Adipocyte (in vitro differentiated cells): ENCODE measurements around the gene USP28.

Experiments used
- DNase-seq: peaks from one replicate; pipeline ENCODE4 v3.0.0-alpha.2; 2015; ENCODE audit warnings: low read depth
- H3K27me3 ChIP-seq: replicated peaks from 2 replicates; pipeline ENCODE4 v1.7.0; 2013; ENCODE audit warnings: mild to moderate bottlenecking, low read length, moderate library complexity; ENCODE audit not compliant: control insufficient read depth, insufficient read depth
- H3K36me3 ChIP-seq: 2 replicates; pipeline ENCODE4 v1.7.0; 2013; ENCODE audit warnings: low read length, mild to moderate bottlenecking, moderate library complexity; ENCODE audit not compliant: control insufficient read depth, insufficient read depth, severe bottlenecking
- H3K4me1 ChIP-seq: 2 replicates; pipeline ENCODE4 v1.7.0; 2013; ENCODE audit warnings: mild to moderate bottlenecking, low read length, moderate library complexity; ENCODE audit not compliant: control insufficient read depth, insufficient read depth
- H3K4me3 ChIP-seq: 2 replicates; pipeline ENCODE4 v1.7.0; 2013; ENCODE audit warnings: mild to moderate bottlenecking, low read length, moderate library complexity
- H3K9ac ChIP-seq: 2 replicates; pipeline ENCODE4 v1.7.0; 2013; ENCODE audit warnings: mild to moderate bottlenecking, low read length, moderate library complexity
- H3K9me3 ChIP-seq: 2 replicates; pipeline ENCODE4 v1.7.0; 2013; ENCODE audit warnings: mild to moderate bottlenecking, low read length, moderate library complexity; ENCODE audit not compliant: control insufficient read depth

Gene USP28

DNA sequence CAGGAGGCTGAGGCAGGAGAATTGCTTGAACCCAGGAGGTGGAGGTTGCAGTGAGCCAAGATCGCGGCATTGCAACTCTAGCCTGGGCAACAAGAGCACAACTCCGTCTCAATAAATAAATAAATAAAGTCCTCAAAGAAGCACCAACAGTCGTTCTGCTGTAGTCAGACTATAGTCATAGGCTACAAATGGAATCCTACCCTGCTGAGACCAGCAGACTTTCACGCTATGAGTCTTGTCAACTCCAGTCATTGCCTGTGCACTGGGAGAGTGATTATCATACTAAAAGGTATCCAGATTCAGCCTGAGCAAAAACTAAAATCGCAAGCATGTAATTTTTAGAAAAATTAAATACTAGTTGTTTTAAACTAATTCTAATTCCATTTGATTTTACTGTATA lies 19.6 kb downstream of the USP28 start:
- Histone ChIP-seq H3K9me3 (no peaks in the 10 kb centered on the region), H3K9ac (no peak overlapping the region), H3K4me1 (no peaks in the 10 kb centered on the region), H3K4me3 (no peak overlapping the region), H3K36me3 (peaks cover 11% of the 10 kb centered on the region), H3K27me3 (no peaks in the 10 kb centered on the region)
- DNase-seq, result no peak

DNA sequence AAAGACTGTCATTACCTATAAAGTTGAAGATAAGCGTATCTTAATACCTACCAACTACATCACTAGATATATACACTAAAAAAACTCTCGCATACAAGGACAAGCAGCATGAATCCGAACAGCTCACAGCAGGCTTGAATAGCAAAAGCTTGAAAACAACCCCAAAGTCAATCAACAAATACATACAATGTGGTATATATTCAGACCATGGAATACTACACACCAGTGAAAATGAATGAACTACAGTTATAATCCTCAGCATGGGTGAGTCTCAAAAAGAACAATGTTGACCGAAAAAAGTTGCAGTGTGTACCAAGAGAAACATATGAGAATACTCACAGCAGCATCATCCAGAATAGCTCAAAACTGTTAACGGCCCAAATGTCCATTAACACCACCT lies 25.2 kb downstream of the USP28 start:
- Histone ChIP-seq H3K27me3 (no peaks in the 10 kb centered on the region), H3K36me3 (peaks cover 25% of the 10 kb centered on the region), H3K4me1 (no peaks in the 10 kb centered on the region), H3K4me3 (no peak overlapping the region), H3K9ac (no peak overlapping the region), H3K9me3 (no peaks in the 10 kb centered on the region)
- DNase-seq, result no peak

DNA sequence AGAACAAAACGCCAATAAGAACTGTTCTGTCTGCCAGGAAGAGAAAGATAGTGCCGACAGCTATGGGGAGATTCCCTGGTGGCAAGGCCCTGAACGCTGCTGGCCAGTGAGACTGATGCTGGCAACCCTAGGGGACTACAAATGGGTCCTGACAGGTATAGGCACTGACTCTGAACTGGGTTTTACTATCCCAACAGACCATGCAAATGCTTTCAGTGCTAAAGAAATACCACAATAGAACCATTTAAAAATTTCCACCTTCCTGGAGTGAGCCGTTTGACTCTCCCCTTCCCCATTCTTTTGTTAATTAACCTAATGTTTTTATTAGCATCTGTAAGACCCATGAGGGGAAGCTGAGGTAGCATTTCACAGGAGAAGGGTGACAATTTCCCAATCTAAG lies 25.7 kb downstream of the USP28 start:
- H3K9ac ChIP-seq, result no peak overlapping the region
- DNase-seq, result no peak
- no peaks in the 10 kb centered on the region for H3K9me3 ChIP-seq
- no peaks in the 10 kb centered on the region for H3K27me3 ChIP-seq
- H3K36me3 ChIP-seq, result peaks cover 25% of the 10 kb centered on the region
- H3K4me3 ChIP-seq, result no peak overlapping the region
- H3K4me1 ChIP-seq, result no peaks in the 10 kb centered on the region

DNA sequence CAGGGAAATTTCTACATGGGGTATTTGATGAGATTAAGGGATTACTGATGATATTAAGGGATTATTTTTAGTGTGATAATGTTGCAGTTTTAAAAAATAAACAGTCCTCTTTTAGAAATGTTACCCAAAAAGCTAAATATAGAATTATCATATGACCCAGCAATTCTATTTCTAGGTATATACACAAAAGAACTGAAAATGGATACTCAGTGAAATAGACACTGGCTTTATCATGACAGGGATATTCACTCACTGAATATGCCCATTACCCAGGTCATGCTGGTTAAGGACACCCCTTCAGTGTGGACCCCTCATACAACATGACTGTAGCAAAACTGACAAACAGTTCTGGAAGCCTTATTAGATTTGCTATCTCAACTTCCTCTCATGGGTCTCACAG lies 27.8 kb downstream of the USP28 start:
- Histone ChIP-seq H3K9me3 (no peaks in the 10 kb centered on the region), H3K4me1 (no peaks in the 10 kb centered on the region), H3K9ac (no peak overlapping the region), H3K36me3 (peaks cover 24% of the 10 kb centered on the region), H3K4me3 (no peak overlapping the region), H3K27me3 (no peaks in the 10 kb centered on the region)
- no peak for DNase-seq

DNA sequence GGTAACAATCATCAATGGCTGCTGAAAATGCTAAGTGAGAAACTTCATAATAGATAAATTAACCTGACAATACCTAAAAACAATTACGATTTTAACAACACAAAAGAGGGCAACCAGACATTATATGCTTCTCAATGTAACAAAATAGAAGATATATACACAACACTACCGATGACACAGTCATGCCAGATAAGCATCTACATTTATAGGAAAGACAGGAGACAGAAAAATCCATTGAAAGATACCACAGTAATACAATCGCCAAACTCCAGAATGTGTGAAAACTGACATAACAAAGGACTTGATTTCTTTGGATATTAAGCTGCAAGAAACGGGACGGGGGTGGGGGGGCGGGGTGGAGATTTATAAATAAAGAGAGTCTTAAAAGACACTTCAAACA lies 28.3 kb downstream of the USP28 start:
- Histone ChIP-seq H3K9me3 (no peaks in the 10 kb centered on the region), H3K4me1 (no peaks in the 10 kb centered on the region), H3K36me3 (peaks cover 19% of the 10 kb centered on the region), H3K4me3 (no peak overlapping the region), H3K27me3 (no peaks in the 10 kb centered on the region), H3K9ac (no peak overlapping the region)
- no peak for DNase-seq

DNA sequence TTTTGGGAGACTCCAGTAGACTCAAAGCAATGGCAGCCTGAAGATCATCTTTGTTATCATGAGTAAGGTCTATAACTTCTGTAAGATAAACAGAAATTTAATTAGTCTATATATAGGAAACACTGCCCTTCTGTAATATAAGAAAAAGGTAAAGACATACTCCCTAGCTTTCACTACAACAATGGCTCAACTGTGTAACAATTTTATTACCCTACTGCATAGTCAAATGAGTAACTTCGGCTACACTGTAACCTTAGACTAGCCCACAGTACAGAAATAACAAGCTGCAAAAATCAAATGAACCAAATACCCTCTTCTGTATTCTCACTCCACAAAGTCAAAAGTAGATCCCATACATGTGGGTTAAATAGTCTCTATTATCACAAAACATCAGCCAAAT lies 33.7 kb downstream of the USP28 start:
- no peaks in the 10 kb centered on the region for H3K27me3 ChIP-seq
- no peaks in the 10 kb centered on the region for H3K9me3 ChIP-seq
- peaks cover 34% of the 10 kb centered on the region for H3K36me3 ChIP-seq
- H3K9ac ChIP-seq, result no peak overlapping the region
- H3K4me1 ChIP-seq, result no peaks in the 10 kb centered on the region
- DNase-seq, result no peak
- no peak overlapping the region for H3K4me3 ChIP-seq

DNA sequence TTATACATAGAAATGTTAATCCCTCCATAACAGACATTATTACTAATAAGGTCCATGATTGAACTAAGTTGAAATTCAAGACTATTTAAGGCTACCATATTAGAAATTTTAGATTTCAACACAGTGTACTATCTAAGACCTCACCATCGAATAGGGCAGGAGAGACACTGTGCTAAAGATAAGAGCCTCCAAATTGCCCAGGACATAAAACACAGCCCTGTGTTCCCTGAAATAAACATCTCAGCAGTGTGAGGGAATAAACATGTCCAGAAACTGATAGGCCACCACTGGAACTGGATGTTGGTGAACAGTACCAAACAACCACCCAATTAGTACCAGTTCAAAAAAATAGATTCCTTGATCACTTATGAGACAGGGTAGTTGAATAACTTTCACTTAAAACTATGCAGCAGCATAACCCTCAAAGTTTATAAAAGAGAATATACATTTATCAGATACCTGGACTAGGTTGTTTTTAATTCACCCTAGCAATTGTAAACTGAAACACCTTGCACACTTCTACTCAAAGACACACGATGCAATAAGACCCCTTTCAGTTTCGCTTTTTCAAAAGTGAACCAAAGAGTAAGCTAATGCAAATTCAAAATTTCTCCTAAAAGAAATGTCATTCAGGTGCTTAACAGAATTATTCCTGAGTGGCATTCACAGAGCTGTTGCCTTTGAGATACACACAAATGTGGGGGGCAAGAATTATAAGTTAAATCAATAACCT lies 34.3 kb downstream of the USP28 start:
- no peak for DNase-seq
- Histone ChIP-seq H3K9me3 (no peaks in the 10 kb centered on the region), H3K36me3 (peaks cover 35% of the 10 kb centered on the region), H3K4me1 (no peaks in the 10 kb centered on the region), H3K4me3 (no peak overlapping the region), H3K9ac (no peak overlapping the region), H3K27me3 (no peaks in the 10 kb centered on the region)

DNA sequence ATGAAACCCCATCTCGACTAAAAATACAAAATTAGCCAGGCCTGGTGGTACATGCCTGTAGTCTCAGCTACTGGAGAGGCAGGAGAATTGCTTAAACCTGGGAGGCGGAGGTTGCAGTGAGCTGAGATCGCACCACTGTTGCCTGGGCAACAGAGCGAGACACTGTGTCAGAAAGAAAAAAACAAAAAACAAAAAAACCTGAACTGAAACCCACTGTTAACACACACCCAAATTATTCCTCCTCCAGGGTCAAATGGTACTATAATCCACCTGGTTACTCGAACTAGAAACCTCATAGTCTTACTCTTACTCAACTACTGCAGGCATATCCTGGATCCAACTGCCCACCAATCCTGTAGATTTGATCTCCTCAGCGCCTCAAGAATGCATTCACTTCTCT lies 35.5 kb downstream of the USP28 start:
- H3K36me3 ChIP-seq, result peaks cover 38% of the 10 kb centered on the region

DNA sequence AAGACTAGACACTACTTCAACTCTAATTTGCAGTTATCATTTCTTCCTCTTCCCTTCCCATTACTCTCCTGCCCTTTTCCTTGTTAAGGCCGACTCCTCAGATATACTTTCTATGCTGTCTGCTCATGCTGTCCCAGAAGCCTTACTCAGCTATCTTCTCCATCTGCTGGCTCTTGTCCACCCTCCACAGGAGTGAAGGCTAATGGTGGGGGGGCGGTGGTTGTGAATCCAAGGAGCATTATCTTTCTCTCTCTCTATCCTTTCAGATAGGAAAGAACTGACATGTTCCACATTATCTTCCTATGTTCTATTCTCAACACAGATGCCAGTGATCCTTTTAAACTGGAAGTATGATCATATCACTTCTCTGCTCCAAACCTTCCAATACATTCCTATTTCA lies 37.4 kb downstream of the USP28 start:
- H3K36me3 ChIP-seq, result peaks cover 38% of the 10 kb centered on the region
- H3K4me3 ChIP-seq, result no peak overlapping the region
- H3K4me1 ChIP-seq, result no peaks in the 10 kb centered on the region
- no peak overlapping the region for H3K9ac ChIP-seq
- no peaks in the 10 kb centered on the region for H3K9me3 ChIP-seq
- no peaks in the 10 kb centered on the region for H3K27me3 ChIP-seq
- DNase-seq, result no peak

More for the DNA sequence above, 35.5 kb downstream of the USP28 start:
- H3K9me3 ChIP-seq, result no peaks in the 10 kb centered on the region
- H3K4me1 ChIP-seq, result no peaks in the 10 kb centered on the region
- DNase-seq, result no peak
- no peaks in the 10 kb centered on the region for H3K27me3 ChIP-seq
- no peak overlapping the region for H3K9ac ChIP-seq
- no peak overlapping the region for H3K4me3 ChIP-seq

DNA sequence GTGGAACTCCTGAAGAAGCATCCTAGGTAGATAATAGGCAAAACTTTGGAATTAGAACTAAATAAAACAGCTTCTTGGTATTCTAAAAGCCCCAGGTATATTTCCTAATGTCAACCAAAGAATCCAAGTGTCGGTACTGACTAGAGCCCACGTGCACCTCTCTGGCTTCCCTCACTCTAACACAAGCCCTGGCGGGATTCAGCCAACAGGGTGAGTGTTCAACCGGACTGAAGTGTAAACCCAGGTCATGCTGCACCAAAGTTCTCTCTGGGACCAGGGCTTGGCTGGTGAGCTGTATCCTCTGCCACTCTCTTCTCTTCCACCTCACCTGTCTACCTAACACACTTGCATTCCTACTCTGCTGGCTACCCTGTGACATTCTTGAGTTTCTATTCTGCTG lies 40.1 kb downstream of the USP28 start:
- no peaks in the 10 kb centered on the region for H3K27me3 ChIP-seq
- peaks cover 32% of the 10 kb centered on the region for H3K36me3 ChIP-seq
- DNase-seq, result no peak

DNA sequence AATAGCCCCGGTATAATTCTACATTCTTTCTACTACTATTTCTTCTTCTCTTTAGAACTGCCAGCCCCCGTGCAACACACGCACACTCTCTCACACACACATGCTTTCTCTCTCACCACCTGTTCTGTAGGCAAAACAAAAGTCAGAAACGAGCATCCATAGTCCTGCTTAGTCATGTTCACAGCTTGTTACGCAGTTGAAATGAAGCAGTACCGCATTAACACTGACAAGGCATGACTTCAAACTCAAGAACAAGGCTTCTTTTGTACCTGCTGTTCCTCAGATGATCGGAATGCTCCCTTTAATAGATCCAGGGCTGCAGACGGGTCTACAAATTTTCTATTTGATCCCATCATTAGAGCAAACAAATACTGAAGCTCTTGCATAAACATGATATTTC lies 42.2 kb downstream of the USP28 start:
- no peaks in the 10 kb centered on the region for H3K9me3 ChIP-seq
- DNase-seq, result no peak
- H3K36me3 ChIP-seq, result peaks cover 28% of the 10 kb centered on the region
- no peak overlapping the region for H3K4me3 ChIP-seq
- no peaks in the 10 kb centered on the region for H3K4me1 ChIP-seq
- no peaks in the 10 kb centered on the region for H3K27me3 ChIP-seq
- no peak overlapping the region for H3K9ac ChIP-seq

More for the DNA sequence above, 40.1 kb downstream of the USP28 start:
- no peaks in the 10 kb centered on the region for H3K4me1 ChIP-seq
- no peak overlapping the region for H3K4me3 ChIP-seq
- H3K9ac ChIP-seq, result no peak overlapping the region
- no peaks in the 10 kb centered on the region for H3K9me3 ChIP-seq

DNA sequence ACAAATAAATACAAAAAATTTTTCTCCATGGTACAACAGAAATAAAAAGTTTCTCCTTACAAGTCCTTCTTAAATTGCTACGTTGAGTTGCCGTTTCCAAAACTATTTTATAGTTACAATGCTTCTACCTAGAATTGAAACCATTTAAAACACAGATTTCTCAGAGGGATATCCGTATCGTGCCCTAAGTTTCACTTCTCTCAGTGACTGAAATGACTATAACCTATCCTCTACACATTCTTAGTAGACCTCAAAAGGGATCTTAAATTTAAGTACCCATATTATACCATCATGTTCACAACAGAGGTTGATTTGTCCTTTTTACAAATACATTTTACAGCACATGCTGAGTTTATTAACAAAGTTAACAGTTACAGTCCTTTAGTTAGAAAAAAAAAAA lies 44.1 kb downstream of the USP28 start:
- peaks cover 25% of the 10 kb centered on the region for H3K36me3 ChIP-seq

More for the DNA sequence above, 44.1 kb downstream of the USP28 start:
- DNase-seq, result no peak
- H3K9ac ChIP-seq, result no peak overlapping the region
- H3K27me3 ChIP-seq, result no peaks in the 10 kb centered on the region
- no peaks in the 10 kb centered on the region for H3K9me3 ChIP-seq
- H3K4me3 ChIP-seq, result no peak overlapping the region
- H3K4me1 ChIP-seq, result no peaks in the 10 kb centered on the region
